Measurements from ENCODE around the gene TBCD. TPM values are rescaled to one million over a fixed set of nuclear protein-coding genes. Genes with fewer than 3 reads are reported as not detected.

Gene TBCD
- total RNA-seq, 1 experiment from 2014 or later: 129 TPM

DNA sequence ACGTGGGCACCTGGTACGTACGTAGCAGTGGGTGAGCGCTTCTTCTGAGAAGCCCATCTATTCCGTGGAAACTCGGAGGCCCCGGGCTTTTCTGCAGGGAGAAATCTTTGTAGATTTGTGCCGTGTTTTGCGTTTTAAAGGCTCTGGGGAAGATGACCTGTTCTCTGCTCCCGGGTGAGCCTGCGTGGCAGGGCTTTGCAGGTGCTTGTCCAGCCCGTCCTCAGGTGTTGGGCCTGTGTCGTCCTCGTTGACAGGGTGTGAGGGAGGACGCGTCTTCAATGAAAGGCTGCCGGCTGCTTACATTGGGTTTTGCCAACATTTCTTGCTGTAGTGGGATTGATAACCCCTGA lies 175.4 kb downstream of the TBCD start:
- Histone ChIP-seq H2BK120ac (ENCODE audit: low read depth, low read length, poor library complexity, severe bottlenecking) (no peak overlapping the region), H2AFZ (ENCODE audit: low read length) (no peak overlapping the region), H3K14ac (ENCODE audit: insufficient read depth, low read length) (no peak overlapping the region), H3K23me2 (ENCODE audit: insufficient read length, low read depth, low read length, poor library complexity, severe bottlenecking) (no peaks in the 10 kb centered on the region), H3T11ph (ENCODE audit: low read length) (no peak overlapping the region), H3K23ac (ENCODE audit: insufficient read length, low read depth, low read length) (no peak overlapping the region), H2AK5ac (ENCODE audit: insufficient read length, low read length) (no peak overlapping the region), H3K4me1 (ENCODE audit: insufficient read depth, low read length) (no peaks in the 10 kb centered on the region), H4K8ac (replicated peaks; ENCODE audit: insufficient read length, low read depth, low read length) (no peak overlapping the region), H4K91ac (ENCODE audit: insufficient read length, low read depth, low read length) (no peak overlapping the region), H3K9ac (ENCODE audit: extremely low read depth, insufficient read length, low read length) (no peak overlapping the region), H3K79me2 (ENCODE audit: insufficient read depth, low read length) (no peaks in the 10 kb centered on the region), H3K56ac (ENCODE audit: insufficient read length, low read depth, low read length) (no peak overlapping the region), H3K9me3 (ENCODE audit: control insufficient read depth, low read depth, low read length) (no peaks in the 10 kb centered on the region), H3K27me3 (ENCODE audit: insufficient read depth, low read length) (no peaks in the 10 kb centered on the region), H2BK12ac (ENCODE audit: insufficient read length, low read depth, low read length) (no peak overlapping the region), H4K20me1 (ENCODE audit: control insufficient read depth, insufficient read depth, insufficient read length) (no peaks in the 10 kb centered on the region), H4K5ac (ENCODE audit: insufficient read length, low read depth, low read length) (no peak overlapping the region), H2BK5ac (ENCODE audit: insufficient read length, low read length) (no peak overlapping the region), H3K27ac (ENCODE audit: insufficient read length, low read depth, low read length) (no peak overlapping the region), H3K79me1 (ENCODE audit: insufficient read depth, low read depth, low read length, poor library complexity, severe bottlenecking) (no peaks in the 10 kb centered on the region), H3K4me2 (ENCODE audit: insufficient read depth, insufficient read length, low read length) (no peak overlapping the region), H3K4ac (ENCODE audit: low read depth, low read length) (no peak overlapping the region), H3K18ac (ENCODE audit: insufficient read length, low read depth, low read length) (no peak overlapping the region), H2BK20ac (ENCODE audit: low read depth, low read length, poor library complexity, severe bottlenecking) (no peak overlapping the region), H2BK15ac (ENCODE audit: low read depth, low read length) (no peak overlapping the region)
- Mint-ChIP-seq H3K27ac (no peak overlapping the region; a peak in 2 of 7 replicates), H3K36me3 (ENCODE audit: insufficient read depth in 1 of 3, low read depth in 3 of 3) (peaks cover 41 to 72% (median 65%) of the 10 kb centered on the region in 3 experiments; a peak in 6 of 7 replicates), H3K4me3 (no peak overlapping the region), H3K27me3 (ENCODE audit: low read depth) (no peaks in the 10 kb centered on the region), H3K9me3 (no peaks in the 10 kb centered on the region), H3K4me1 (no peaks in the 10 kb centered on the region)
- no CpG with 5 or more reads among the region's 17 CpGs for WGBS (ENCODE audit: extremely low coverage, insufficient read length, low lambda C conversion rate)
- no peak for DNase-seq
- TF ChIP-seq, protein P1, sequence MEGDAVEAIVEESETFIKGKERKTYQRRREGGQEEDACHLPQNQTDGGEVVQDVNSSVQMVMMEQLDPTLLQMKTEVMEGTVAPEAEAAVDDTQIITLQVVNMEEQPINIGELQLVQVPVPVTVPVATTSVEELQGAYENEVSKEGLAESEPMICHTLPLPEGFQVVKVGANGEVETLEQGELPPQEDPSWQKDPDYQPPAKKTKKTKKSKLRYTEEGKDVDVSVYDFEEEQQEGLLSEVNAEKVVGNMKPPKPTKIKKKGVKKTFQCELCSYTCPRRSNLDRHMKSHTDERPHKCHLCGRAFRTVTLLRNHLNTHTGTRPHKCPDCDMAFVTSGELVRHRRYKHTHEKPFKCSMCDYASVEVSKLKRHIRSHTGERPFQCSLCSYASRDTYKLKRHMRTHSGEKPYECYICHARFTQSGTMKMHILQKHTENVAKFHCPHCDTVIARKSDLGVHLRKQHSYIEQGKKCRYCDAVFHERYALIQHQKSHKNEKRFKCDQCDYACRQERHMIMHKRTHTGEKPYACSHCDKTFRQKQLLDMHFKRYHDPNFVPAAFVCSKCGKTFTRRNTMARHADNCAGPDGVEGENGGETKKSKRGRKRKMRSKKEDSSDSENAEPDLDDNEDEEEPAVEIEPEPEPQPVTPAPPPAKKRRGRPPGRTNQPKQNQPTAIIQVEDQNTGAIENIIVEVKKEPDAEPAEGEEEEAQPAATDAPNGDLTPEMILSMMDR (conservative IDR thresholded peaks at IDR 0.05): no peak
